GM11168 (cell line): ENCODE data around the gene SPI1.
"Not testable (repeated sequence)": the region's sequence is repeated elsewhere in the genome, so short reads cannot be mapped to it uniquely, and the experiment has no call there.

Source experiments
- in situ Hi-C: fragments of 300-500 bp; cut with MboI; formaldehyde crosslinking; loops from one replicate; pipeline ENCODE4 v1.12.0; 2022; ENCODE audit warnings: low sequenced_read_pairs; ENCODE audit not compliant: unreplicated experiment

SPI1 gene

DNA sequence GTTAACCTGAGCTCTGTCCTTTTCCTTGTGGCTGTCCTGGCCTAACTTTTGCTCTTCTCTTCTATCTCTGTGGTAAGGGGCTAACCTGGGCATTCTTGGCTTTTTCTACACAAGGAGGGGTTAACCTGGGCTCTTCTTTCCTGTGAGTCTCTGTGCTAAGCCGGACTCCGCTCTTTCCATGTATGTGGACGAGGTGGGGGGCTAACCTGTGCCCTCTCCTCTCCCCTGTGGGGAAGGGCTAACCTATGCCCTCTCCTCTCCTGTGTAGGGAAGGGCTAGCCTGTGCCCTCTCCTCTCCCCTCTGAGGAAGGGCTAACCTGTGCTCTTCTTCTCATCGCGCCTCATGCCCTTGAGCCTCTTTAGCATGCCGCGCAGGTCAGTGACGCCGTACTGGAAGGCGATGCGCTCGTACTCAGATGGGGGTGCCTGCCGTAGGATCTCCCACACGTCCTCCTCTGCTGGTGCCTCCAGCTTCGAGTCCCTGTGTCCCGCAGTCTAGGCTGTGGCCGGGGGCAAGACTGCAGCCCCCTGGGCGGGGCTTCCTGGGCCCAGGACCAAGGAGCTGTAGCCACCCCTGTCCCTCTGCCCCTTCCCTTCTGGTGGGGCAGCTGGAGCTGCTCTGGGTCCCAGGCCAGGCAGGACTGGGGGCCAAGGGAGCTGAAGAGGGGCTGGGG, 32.3 kb downstream of the SPI1 start:
- in situ Hi-C loops = no loop called here

DNA sequence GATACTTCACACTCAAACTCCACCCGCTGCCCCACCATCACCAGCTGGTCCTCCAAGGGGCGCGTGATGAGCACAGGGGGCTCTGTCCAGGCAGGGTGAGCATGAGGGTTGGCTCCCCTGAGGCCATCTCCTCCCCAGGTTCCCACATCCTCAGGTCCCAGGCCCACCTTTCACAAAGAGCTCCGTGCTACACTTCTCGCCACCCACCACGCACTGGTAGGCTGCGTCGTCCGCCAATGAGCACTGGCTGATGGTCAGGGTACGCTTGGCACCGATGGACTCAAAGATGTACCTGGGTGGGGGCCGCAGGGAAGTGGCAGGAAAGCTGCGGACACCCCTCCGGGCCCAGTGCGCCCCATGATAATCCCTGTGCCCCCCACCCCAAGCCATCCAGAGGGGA, 35.5 kb downstream of the SPI1 start:
- in situ Hi-C loops = no loop called here

DNA sequence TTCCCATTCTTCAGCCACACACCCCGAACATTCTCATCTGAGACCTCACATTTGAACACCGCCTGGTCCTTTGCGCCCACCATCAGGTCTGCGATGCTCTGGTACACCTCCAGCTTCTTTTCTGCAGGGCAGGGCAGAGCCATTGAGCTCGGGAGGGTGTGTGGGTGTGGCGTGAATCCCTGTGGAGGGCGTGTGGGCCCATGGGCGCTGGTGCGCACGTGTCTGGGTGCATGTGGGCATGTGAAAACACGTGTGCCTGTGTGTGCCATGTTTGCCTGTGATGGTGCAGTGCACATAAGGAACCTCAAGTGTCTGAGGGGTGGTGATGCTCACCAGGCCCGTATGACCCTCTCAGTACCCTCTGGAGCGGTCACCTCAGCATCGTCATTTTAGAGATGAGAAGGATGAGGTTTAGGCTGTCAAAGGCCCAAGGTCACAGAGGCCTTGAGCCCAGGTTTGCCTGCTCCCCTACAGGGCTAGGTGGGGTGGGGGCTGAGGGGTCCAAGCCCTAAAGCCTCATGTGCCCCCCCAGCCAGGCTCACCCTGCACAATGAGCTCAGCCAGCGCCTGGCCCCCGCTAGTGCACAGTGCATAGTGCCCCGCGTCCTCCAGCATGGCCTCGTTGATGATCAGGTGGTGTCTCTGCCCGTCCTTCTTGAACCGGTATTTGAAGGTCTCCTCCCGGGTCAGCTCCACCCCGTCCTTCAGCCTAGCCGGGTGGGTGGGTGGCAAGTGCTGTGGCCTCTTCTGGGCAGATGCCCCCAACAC, 36.1 kb downstream of the SPI1 start:
- in situ Hi-C loops = no loop called here

DNA sequence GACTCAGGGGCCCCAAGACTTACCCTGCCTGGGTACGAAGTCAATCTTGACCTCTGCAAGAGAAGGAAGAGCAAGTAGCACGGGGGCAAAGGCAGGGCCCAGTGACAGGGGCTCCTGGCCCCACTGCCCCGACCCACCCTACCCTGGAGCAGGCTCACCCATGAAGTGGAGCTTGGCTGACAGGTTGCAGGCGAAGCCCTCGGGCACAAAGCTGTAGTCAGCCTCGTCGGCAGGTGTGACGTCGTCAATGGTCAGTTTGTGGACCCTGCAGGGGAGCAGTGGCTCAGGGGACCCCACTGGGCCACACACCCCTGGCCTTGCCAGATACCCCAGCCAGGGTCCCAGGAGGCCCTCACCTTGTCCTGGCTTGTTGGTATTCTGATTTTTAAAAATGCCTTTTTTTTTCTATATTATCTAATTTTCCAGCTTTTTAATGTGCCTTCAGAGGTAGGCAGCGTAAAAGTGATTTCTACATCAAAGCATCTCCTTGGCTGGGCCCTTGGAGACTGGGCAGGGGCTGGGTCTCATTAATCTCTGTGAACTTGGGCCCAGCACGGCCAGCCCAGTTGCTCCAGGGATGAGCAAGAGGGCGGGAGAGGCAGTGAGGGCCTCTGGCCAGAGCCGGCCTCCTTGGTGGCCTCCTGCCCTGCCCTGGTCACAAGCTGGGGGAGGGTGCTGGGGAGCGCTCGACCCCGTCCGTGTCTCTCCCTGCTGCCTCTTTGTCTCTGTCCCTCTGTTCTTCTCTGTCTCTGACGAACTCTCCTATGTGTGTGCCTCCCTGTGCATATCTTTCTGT, 37.2 kb downstream of the SPI1 start:
- in situ Hi-C loops = no loop called here

DNA sequence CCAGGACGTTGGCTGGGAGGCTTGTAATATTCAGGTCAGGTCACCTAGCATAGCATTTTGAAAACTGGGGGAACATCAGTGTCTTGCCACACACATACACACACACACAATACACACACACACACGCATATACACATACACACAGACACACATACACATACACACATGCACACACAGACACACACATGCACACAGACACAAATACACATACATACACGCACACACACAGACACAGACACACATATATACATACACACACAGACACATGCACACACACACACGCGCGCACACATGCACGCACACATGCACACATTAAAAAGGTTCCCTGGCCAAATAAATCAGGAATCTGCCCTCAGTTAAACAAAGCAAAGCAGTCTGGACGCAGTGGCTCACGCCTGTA, 38.3 kb downstream of the SPI1 start:
- in situ Hi-C loops = no loop called here

DNA sequence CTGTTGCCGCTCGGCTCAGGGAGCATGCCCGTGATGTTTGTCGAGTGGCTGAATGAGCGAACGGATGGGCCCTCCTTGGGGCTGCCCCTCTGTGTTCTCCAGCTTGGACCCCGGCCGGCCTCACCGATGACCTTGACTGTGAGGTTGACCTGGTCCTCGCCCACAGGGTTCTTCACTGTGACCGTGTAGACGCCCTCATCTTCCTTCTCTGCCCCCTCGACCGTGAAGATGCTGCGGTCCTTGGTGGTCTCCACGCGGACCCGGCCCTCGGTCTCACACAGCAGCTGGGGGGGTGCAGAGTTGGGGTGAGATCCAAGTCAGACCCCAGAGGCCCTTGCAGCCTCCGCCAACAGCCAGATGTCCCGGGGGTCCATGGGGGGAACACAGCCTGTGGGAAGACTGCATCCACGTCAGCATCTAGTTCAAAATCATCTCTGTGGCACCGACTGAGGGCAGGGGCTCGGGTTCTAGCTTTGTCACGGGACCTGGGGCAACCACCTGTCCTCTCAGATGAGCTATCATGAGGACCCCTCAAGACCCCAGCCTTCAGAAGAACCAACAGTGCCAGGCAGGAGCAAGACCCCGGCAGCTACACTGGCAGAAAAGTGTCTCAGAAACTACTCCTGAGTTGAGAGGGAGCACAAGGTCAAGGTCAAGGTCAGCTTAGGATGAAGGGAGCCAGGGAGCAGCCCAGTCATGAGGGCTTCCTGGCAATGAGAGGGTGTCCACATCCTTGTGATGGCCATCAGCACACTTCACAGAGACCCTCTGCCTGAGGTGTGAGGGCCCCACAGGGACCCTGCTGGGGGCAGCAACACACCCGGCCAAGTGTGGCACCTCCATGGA, 39.7 kb downstream of the SPI1 start:
- in situ Hi-C loops = no loop called here

DNA sequence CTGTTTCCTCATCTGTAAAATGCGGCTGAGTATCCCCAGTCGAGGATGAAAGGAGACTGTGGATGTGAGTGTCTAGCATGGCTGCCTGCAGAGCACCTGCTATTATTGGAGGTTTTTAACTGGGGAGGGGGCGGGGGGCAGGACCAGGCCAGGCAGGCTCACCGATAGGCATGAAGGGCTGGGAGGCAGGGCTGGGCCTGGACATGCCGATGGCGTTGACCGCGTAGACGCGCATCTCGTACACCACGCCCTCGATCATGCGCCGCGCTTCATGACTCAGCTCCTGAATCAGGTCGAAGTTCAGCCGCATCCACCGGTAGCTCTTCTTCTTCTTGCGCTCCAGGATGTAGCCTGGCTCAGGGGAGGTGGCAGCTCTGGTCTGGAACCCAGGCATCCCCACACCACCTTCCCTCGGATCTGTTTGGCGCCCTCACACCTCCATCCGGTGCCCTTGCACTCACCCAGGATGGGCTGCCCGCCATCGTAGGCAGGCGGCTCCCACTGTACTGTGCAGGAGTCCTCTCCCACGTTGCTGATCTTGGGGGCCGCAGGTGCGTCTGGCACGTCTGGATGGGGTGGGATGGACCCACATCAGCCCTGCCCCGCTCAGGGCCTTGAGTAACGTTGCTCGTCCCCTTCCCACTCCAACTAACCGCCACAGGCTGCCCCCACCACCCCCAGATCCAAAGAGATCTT, 41.0 kb downstream of the SPI1 start:
- in situ Hi-C loops = no loop called here

DNA sequence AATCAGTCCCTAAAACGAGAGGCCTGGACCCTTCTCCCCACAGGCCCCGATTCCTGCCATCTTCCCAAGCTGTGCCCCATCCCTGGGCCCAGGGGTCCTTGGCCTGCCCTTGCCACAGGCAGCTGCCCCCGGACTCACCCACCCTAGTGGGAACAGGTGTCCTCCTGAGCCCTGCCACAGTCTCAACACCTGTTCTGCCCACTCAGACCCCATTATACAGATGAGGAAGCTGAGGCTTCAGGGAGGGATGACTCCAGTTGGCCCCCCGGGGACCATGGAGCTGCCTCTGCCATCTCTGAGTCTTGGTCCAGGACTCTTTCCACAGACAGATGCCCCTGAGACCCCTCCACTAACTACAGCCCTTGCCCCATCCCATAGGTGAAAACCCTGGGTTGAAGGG, 41.8 kb downstream of the SPI1 start:
- in situ Hi-C loops = no loop called here

DNA sequence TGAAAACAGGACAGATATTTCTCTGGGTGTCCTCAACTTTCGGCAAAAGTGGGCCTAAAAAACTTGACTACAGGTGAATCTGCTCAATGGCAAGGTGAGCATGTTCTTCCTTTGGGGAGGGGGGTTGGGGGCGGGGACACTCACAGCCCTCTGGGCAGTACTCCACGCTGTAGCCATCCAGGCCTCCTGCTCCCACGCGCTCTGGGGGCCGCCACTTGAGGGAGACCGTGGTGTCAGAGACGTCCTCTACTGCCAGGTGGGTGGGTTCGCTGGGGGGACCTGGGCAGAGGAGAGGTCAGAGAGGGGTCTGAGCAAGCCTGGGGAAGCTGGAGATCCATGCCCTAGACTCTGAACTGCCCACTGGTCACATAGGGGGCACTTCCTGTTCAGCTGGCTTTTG, 42.6 kb downstream of the SPI1 start:
- in situ Hi-C loops = no loop called here

DNA sequence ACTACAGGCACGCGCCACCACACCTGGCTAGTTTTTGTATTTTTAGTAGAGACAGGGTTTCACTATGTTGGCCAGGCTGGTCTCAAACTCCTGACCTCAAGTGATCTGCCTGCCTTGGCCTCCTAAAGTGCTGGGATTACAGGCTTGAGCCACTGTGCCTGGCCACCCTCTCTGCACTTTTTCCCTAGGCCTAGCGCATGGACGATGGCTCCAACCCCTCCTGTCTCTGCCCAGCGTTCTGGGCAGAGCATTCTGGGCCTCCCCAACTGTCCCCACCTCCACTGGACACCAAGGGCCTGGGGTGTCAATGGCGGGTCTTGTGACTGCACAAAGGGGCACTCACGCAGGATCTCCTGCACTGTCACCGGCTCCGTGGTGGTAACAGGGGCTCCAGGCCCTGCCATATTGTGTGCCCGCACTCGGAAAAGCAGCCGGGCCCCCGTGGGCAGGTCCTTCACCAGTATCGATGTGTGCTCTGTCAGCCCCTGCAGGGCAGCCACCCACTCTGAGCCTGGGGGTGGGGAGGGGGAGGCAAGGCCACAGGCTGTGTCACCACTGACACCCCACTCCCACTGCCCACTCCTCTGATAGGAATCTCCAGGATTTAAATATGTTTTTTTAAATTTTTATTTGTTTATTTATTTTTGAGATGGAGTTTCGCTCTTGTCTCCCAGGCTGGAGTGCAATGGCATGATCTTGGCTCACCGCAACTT, 43.5 kb downstream of the SPI1 start:
- in situ Hi-C loops = not testable (repeated sequence)

DNA sequence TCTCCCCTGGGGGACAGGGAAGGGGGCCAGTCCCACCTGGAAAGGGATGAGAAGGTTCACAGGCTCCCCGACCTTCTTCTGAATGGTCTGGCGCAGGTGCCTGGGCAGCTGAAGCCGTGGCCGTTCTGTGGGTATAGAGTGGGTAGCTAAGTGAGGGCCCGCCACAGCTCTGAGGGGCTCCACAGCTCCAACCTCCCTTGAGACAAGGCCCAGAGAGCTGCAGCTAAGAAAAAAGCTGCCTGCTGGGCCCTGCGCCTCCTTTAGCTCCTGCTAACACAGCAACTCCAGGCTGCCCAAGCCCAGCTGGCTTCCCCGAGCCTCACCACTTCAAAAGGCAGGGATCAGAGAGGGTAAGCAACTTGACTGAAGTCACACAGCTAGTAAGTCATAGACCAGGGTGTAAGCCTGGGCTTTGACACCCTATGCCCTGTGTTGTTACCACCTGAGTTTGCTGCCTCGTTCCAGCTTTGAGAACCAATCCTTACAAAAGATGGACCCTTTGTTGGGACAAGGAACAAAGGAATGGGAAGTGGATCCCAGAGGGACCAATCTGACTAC, 44.4 kb downstream of the SPI1 start:
- in situ Hi-C loops = no loop called here

DNA sequence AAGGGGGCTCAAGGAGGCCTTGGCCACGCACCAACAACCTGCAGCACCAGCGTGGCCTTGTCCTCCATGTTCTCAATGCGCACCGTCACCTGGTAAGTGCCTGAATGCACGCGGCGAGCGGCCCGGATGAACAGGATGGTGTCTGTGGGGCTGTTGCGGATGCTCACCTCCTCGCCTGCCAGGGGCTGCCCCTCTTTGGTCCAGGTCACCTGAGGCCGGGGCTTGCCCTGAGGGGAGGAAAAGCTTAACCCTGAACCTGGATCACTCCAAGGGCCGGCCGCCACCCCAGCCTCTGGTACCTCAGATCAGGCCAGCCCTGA, 44.9 kb downstream of the SPI1 start:
- in situ Hi-C loops = no loop called here

DNA sequence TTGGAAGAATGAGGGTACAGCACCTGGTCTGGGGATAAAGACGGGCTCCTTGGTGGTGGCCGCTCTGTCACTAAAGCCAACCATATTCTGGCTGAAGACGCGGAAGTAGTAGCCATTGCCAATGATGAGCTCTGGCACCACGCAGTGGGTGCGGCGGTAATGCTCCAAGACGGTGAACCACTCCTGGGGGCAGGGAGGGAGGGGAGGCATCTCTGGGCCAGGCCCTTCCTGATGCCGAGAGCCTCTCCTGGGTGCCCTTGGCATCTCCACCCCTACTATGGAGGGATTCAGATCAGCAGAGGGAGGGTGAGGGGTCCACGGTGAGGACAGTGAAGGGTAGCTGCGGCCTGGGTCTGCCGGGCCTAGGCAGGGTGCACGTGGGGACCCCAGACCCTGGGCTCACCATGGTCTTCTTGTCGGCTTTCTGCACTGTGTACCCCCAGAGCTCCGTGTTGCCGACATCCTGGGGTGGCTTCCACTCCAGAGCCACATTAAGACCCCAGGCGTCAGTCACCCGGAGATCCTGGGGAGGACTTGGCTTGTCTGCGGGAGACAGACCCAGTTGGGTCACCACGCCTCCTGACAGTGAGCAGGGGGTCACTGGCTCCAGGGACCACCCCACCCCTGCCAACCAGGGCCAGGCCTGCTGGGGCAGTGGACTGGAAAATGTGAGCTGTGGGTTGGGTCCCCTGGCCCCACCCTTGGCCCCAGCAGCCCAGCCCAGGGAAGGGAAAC, 45.4 kb downstream of the SPI1 start:
- in situ Hi-C loops = no loop called here

DNA sequence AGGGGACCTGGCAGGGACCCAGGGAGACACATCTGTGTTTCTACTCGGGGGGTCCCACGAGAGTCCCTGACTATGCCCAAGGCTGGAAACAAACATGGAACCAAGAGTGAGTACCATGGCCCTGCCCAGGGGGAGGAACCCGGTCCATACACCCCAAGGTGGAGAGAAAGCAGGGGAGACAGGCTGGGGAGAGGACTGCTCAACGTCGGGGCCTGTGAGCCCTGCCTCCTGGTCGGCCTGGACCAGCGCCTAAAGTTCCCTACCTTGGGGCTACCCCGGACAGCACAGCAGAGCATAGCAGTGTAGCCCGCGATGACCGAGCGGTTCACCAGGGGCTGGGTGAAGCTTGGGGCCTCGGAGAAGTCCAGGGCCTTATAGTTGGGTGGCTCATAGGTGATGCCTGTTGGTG, 46.0 kb downstream of the SPI1 start:
- in situ Hi-C loops = no loop called here

DNA sequence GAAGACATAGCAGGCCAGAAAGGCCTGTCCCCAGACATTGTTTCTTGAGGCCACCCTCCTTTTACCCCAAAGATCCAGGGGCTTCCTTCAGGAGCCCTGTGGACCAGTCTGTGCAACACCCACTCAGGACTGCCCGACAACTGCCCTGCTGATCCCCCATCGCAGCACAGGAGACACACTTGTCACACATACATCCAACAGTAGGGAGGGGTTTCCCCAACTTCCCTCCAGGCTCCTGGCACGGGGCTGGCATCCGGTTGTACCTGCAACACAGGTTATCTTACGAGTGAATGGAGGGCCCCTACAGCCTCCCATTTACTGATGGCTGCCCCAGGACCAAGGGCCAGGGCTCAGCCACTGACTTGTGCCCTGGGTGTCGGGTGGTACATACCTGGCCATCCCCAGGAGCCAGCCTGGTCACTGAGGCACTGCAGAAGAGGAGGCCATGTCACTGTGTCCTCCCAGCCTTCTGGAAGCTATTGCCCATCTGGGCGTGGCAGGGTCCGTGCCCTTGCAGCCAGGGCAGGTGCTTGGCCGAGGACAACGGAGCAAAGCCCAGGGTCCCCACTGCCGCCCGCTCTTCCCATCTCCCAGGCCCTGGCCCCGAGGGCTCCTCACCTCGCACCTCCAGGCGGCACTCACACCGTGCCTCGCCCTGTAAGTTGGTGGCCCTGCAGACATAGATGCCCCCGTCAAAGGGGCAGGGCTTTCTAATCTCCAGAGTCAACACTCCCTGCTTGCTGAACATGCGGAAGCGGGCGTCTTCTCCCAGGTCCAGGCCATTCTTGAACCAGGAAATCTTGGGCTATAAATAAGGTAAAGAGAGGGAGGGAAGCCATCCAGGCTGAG, 46.7 kb downstream of the SPI1 start:
- in situ Hi-C loops = no loop called here

DNA sequence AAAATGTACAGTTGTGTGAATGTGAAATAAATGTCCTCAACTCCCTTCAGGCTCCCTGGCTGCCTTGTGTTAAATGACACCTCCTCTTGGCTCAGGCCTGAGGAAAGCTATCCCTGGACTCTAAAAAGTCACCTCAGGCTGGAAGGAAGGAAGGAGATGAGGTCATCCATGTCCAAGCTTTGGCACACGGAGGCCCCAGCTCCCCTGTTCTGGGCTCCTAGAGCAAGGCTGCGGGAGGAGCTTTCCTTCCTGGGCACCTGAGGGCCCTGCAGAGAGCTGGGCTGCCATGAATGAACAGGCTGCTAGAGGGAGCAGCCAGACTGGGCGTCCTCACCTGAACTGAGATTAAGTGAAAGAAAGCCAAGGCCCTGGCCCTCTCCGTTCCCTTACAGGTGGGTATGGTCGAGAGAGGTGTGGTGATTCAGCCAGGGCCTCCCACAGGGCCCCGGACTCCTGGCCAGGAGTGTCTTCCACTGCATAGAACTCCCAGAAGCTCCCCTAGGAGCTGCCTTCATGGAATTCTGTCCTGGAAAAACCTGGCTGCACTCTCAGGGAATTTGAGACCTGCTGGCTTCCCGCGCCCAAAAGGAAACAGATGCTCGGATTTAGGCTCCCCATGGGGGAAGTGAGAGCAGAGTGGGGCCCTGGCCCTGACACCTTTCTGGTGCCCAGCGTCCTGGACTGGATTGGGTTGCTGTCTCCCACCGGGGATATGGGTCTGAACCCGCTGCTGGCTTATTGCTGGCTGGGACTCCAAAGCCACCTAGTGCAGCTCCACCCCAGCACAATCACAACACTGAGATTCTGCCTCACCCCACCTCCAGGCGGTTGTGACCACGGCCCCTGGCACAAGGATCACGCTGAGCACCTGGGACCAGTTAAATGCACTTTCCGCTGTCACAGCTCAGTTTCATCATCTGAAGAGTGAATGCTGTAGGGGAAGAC, 48.1 kb downstream of the SPI1 start:
- in situ Hi-C loops = no loop called here
